ENCODE results near the gene FKRP.
"Not testable (repeated sequence)": the region's sequence is repeated elsewhere in the genome, so short reads cannot be mapped to it uniquely, and the experiment has no call there.

Gene FKRP

DNA sequence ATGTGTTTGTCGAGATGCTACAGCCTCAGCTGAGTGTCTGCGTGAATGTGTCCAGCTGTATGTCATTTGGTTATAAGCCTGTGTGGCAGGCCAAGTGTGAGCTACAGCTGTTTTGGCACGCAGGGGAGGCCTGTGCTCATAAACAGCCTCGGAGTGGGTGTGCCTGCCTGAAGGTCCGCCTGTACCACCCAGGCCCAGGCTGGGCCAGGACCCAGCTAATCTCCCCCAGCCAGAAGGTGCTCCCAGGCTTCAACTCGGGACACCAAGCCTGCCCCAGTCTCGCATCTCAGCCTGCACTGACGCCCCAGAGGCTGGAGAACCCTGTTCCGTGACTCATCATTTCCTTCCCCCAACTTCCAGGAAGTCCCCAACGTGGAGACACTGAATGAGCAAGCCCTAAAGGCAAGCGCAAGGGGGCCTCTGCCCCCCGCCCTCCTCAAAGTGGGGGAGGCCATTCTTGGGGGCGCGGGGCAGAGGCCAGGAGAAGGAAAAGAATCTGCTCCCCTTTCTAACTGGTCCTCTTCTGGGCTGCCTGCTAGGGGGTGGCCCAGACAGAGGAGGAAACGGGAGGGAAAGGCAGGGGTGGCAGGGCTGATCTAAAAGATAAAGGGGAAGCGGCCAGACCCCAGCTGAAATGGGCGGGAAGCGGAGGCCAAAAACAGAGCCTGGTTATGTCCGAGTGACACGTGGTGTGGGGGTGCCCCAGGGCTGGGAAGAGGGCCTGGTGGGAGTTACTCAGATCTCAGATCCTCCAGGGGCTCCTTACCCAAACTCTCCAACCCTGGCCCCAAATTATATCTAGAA is 40.6 kb downstream of the FKRP start:
- peak; percentile 89 for DNase-seq

DNA sequence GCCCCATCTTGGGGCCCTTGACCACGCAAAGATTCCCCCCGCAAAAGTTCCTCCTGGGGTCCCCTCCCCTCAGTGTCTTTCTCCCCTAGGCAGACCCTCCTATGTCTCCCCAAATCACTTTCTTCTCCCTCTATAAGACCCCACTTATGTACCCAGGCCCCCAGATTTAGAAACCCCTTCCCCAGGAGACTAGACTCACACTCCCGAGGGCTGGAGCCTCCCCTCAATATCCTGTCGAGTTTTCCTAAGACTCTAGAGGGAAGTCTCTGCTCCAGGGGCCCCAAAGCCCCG is 41.1 kb downstream of the FKRP start:
- DNase-seq: no peak

DNA sequence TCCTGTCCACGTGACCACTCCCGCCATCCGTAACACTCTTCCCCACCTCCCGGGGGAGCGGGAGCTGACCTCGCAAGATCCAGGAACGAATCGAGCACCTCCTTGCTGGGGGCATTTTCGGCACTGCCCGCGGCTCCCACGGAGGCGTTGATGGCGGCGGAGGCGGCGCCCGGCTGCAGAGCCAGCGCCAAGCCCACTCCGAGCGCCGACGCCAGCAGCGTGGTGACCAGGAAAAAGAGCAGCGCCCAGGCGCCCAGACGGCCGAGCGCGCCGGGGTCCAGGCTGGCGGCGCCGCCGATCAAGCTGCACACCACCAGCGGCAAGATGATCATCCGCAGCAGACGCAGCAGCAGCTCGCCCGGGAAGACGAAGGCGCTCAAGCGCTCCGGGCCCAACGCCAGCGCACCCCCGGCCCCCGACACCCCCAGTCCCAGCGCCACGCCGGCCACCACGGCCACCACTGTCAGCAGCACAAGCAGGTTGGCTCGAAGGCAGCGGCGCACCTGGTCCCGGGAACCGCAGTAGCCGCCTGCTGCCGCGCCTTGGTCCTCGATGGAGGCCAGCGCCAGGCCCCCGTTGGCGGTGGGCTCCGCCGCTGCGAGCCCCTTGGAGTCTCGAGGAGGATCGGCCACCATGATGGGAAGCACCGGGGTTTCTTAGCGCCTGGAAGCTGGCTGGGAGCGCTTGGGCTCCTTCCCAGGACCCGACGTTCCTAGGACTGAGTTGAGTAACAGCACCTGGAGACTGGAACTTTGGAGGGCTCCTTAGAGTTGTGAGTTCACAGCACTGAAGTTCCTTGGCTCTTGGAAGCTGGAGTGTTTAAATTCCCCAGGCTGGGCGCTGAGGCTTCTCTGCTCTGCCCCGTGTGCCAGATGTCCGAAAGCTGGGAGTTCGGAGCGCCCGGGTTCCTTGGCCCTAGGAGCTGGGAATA is 41.7 kb downstream of the FKRP start:
- DNase-seq: peak; percentile 71

DNA sequence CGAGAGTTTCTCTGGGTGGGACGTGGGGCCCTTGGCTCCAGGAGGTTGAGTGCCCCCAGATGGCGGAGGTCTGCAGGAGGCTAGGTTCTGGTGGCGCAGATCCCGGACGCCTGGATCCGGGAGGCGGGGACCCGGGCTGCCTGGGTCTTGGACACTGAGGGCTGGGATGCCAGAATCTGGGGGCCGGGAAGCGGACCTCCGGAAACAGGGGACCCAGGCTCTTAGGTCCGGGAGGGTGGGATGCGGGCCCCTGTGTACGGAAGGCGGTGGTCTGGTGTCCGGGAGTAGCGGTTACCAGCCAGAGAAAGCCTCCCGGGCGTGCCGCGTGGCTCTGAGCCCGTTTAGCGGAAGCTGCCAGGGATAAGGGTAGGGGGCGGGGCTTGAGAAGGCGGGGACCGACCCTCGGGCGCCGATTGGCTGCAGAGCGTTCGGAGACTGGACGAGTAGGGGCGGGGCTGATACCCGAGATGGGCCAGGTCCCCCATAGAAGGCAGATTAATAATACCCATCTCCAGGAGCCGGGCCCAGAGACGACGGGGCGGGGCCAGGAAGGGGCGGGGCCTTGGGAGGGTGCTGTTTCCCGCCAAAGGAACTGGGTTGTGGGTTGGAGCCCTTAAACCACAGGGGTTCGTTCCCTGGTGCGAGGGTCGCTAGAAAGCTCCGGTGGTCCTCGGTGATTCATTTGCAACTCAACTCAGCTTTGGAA is 42.6 kb downstream of the FKRP start, which contains the start of gene SLC1A5:
Gene SLC1A5, minus strand, starts transcription at position 333 of the 706 bp plus-strand sequence. CDS start 629 bp downstream, outside the sequence.
- DNase-seq: peak; percentile 96

DNA sequence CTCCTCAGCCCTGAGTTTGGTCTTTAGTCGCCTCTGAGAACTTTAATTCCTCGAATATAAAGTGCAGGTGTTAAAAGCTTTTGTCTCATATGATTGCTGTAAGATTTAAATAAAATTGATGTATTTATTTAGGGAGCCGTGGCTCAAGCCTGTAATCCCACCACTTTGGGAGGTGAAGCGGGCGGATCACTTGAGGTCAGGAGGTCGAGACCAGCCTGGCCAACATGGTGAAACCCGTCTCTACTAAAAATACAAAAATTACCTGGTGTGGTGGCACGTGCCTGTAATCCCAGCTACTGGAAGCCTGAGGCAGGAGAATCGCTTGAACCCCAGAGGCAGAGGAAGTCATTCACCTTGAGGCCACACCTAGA is 43.1 kb downstream of the FKRP start:
- no peak for DNase-seq

DNA sequence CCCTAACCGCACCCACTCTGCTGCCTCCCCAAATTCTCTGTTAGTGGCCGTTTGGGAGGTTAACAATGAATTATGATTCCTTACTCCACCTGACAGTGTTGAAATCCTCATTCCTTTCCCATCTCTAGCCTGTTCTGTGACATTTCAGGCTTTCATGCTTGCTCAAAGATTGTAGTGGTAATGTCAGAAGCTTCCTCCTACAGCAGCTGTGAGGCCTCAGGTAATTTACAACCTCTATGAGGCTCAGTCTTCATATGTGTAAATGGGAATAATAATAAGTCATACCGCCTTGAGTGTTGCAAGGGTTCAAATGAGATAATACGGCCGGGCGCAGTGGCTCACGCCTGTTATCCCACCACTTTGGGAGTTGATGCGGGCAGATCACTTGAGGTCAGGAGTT is 43.5 kb downstream of the FKRP start:
- DNase-seq: no peak

DNA sequence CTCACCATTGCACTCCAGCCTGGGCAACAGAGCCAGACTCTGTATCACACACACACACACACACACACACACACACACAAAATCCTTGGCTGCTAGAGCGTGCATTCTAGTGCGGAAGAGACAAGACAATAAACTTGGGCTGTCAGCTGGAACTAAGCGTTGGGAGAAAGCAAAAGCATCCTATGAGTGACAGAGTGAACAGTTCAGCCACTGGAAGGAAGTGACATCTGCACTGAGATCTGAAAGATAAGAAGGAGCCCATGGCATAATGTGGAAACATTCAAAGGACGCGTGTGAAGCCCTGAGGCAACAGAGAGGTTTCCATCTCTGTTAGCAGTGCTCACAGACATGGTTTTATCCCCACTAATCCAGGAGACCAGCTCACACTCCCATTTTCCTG is 46.1 kb downstream of the FKRP start:
- DNase-seq: no peak

DNA sequence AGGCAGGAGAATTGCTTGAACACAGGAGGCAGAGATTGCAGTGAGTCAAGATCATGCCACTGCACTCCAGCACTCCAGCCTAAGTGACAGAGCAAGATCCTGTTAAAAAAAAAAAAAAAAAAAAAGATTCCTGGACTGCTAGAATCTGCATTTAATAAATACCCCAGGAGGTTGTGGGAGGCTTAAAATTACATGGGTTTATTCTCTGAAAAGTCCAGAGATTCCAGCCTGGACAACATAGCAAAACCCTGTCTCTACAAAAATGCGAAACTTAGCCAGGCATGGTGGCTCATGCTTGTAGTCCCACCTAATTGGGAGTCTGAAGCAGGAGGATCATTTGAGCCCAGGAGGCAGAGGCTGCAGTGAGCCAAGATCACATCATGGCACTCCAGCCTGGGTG is 52.0 kb downstream of the FKRP start:
- DNase-seq: no peak

DNA sequence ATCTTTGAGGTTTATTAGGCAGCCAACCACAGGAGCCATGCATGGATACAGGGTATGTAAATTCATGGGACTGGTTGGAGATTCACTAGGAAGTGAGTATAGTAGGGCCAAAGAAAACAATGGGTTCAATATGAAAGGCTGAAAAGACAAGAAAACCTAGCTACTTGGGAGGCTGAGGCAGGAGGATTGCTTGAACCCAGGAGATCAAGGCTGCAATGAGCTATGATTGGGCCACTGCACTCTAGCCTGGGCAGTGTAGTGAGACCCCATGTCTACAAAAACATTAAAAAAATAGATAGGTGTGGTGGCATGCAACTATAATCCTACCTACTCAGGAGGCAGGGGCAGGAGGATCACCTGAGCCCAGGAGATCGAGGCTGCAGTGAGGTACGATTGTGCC is 52.9 kb downstream of the FKRP start:
- DNase-seq: no peak

DNA sequence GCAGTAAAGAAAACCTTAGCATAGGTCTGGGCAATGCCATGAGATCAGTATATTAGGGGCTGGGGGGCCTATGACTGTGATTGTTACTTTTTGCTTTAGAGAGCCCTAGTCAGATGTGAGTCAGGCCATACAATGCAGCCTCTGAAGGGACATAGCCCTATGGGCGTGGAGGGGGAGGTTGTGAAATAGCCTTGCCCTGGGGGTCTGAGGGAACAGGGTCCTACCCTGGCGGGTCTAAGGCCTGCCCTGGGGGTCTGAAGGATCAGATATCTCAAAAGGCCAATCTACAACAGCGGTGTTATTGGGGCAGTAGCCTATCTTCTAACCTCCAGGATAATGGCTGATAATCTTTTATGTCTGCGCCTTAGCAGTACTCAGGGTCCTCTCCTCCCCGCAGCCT is 56.3 kb downstream of the FKRP start:
- no peak for DNase-seq

DNA sequence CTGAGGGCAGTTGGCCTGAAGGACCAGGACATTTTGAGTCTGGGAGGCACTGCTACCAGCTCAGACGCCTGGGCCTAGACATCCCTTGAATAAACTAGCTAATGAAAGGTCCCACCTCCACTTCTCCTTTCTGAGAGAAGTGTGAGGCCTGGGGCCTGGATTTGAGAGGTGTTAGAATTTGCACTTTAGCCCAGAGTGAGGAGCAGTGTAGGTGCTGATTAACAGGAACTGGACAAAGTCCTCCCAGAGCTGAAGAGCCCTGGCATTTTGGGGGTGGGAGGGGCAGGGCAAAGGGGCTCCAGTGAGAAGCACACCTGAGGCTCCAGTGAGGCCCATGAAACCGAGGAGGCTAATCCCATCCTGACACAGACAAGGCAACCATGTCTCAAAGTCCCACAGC is 57.7 kb downstream of the FKRP start:
- no peak for DNase-seq

DNA sequence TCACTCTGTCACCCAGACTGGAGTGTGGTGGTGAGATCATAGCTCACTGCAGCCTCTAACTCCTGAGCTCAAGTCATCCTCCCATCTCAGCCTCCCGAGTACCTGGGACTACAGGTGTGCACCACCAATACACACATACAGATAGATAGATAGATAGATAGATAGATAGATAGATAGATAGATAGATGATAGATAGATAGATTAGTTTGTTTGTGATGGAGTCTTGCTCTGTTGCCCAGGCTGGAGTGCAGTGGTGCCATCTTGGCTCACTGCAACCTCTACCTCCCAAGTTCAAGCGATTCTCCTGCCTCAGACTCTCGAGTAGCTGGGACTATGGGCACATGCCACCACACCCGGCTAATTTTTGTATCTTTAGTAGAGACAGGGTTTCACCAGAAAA is 58.6 kb downstream of the FKRP start:
- DNase-seq: not testable (repeated sequence)

DNA sequence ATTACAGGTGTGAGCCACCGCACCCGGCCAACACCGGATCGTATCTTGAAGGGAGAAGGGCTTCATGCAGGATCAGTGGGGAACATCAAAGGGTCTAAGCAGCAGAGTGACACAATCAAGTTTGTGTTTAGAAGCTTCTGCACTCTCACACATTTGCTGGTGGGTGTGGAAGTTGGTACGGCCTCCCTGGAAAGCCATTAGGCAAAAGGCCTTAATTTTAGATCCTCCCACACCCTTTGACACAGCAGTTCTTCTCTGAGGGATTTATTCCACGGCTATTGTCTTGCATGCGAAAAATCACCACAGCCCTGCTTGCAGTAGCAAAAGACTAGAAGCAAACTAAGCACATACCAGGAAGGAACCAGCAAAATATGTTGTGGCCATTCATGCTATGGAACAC is 60.8 kb downstream of the FKRP start:
- DNase-seq: no peak

Data from femur (tissue), 1 donor.